LNCAP (cell line): ENCODE data around the gene TIGD3.

Experiments
- CTCF ChIP-seq: fragments of 450-650 bp; IDR thresholded peaks from 2 replicates; pipeline ENCODE4 v1.5.1; 2017; ENCODE audit warnings: mild to moderate bottlenecking

The TIGD3 gene

GRCh38 chr11:65311170-65311678 is 43.3 kb upstream of the TIGD3 start:
- TF ChIP-seq CTCF = no peak

GRCh38 chr11:65314501-65315203 is 39.9 kb upstream of the TIGD3 start, which contains the start of gene CDC42EP2:
Gene CDC42EP2 (plus strand): TSS chr11:65314866. CDS start chr11:65320899, 6,033 bp downstream.
- no peak for TF ChIP-seq CTCF

- peak; percentile 99 for TF ChIP-seq CTCF
Observed at GRCh38 chr11:65315204-65315865, 39.2 kb upstream of the TIGD3 start.

- TF ChIP-seq CTCF = peak; percentile 51
Observed at GRCh38 chr11:65315866-65316226, 38.7 kb upstream of the TIGD3 start.

GRCh38 chr11:65316227-65317024 is 38.1 kb upstream of the TIGD3 start:
- TF ChIP-seq CTCF = no peak

- no peak for TF ChIP-seq CTCF
Observed at GRCh38 chr11:65317025-65317786, 37.3 kb upstream of the TIGD3 start.
